Adipocyte (in vitro differentiated cells): ENCODE results near the gene S100A16.

ENCODE experiments used
- DNase-seq: peaks from one replicate; pipeline ENCODE4 v3.0.0-alpha.2; 2015; ENCODE audit warnings: low read depth
- H3K27me3 ChIP-seq: replicated peaks from 2 replicates; pipeline ENCODE4 v1.7.0; 2013; ENCODE audit warnings: mild to moderate bottlenecking, low read length, moderate library complexity; ENCODE audit not compliant: control insufficient read depth, insufficient read depth
- H3K36me3 ChIP-seq: 2 replicates; pipeline ENCODE4 v1.7.0; 2013; ENCODE audit warnings: low read length, mild to moderate bottlenecking, moderate library complexity; ENCODE audit not compliant: control insufficient read depth, insufficient read depth, severe bottlenecking
- H3K4me1 ChIP-seq: 2 replicates; pipeline ENCODE4 v1.7.0; 2013; ENCODE audit warnings: mild to moderate bottlenecking, low read length, moderate library complexity; ENCODE audit not compliant: control insufficient read depth, insufficient read depth
- H3K4me3 ChIP-seq: 2 replicates; pipeline ENCODE4 v1.7.0; 2013; ENCODE audit warnings: mild to moderate bottlenecking, low read length, moderate library complexity
- H3K9ac ChIP-seq: 2 replicates; pipeline ENCODE4 v1.7.0; 2013; ENCODE audit warnings: mild to moderate bottlenecking, low read length, moderate library complexity
- H3K9me3 ChIP-seq: 2 replicates; pipeline ENCODE4 v1.7.0; 2013; ENCODE audit warnings: mild to moderate bottlenecking, low read length, moderate library complexity; ENCODE audit not compliant: control insufficient read depth

Gene S100A16

GRCh38 chr1:153636312-153636711, 23.4 kb upstream of the S100A16 start:
- Histone ChIP-seq H3K9me3 (no peaks in the 10 kb centered on the region), H3K27me3 (no peaks in the 10 kb centered on the region), H3K9ac (no peak overlapping the region), H3K36me3 (peaks cover 53% of the 10 kb centered on the region), H3K4me3 (no peak overlapping the region), H3K4me1 (peaks cover 43% of the 10 kb centered on the region)
- no peak for DNase-seq

DNA sequence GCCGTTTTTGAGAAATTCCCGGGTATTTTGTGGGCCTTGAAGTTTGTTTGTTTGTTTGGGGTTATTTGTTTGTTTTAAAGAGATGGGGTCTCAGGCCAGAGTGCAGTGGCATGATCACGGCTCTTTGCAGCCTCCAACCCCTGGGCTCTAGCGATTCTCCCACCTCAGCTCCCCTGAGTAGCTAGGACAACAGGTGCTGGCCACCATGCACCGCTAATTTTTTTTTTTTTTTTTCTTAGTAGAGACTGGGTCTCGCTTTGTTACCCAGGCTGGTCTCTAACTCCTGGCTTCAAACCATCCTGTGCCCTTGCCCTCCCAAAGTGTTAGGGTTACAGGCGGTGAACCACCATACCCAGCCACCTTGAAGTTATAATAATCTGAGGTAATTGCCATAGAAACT, 22.9 kb upstream of the S100A16 start:
- no peak for DNase-seq
- peak overlapping the region; percentile 95 for H3K4me3 ChIP-seq

GRCh38 chr1:153633754-153634665, 21.1 kb upstream of the S100A16 start, which contains the start of gene CHTOP:
CHTOP (plus strand) TSS chr1:153634066; CDS start chr1:153636589, 2,523 bp downstream.
- Histone ChIP-seq H3K4me1 (peaks cover 62% of the 10 kb centered on the region), H3K4me3 (peak within 1 kb of the TSS; percentile 95), H3K27me3 (no peaks in the 10 kb centered on the region), H3K9me3 (no peaks in the 10 kb centered on the region), H3K36me3 (peaks cover 30% of the 10 kb centered on the region), H3K9ac (peak within 1 kb of the TSS; percentile 100)
- peak; percentile 100 for DNase-seq

More for the DNA sequence above, 22.9 kb upstream of the S100A16 start:
- peak overlapping the region; percentile 100 for H3K9ac ChIP-seq
- no peaks in the 10 kb centered on the region for H3K27me3 ChIP-seq
- H3K36me3 ChIP-seq = peaks cover 49% of the 10 kb centered on the region
- H3K9me3 ChIP-seq = no peaks in the 10 kb centered on the region
- peaks cover 48% of the 10 kb centered on the region for H3K4me1 ChIP-seq

- H3K4me3 ChIP-seq = peak overlapping the region; percentile 95
- peaks cover 23% of the 10 kb centered on the region for H3K36me3 ChIP-seq
- H3K4me1 ChIP-seq = peaks cover 64% of the 10 kb centered on the region
- H3K9me3 ChIP-seq = no peaks in the 10 kb centered on the region
- no peak for DNase-seq
- no peaks in the 10 kb centered on the region for H3K27me3 ChIP-seq
- H3K9ac ChIP-seq = peak overlapping the region; percentile 100
These were observed 20.3 kb upstream of the S100A16 start for GRCh38 chr1:153633161-153633753.

DNA sequence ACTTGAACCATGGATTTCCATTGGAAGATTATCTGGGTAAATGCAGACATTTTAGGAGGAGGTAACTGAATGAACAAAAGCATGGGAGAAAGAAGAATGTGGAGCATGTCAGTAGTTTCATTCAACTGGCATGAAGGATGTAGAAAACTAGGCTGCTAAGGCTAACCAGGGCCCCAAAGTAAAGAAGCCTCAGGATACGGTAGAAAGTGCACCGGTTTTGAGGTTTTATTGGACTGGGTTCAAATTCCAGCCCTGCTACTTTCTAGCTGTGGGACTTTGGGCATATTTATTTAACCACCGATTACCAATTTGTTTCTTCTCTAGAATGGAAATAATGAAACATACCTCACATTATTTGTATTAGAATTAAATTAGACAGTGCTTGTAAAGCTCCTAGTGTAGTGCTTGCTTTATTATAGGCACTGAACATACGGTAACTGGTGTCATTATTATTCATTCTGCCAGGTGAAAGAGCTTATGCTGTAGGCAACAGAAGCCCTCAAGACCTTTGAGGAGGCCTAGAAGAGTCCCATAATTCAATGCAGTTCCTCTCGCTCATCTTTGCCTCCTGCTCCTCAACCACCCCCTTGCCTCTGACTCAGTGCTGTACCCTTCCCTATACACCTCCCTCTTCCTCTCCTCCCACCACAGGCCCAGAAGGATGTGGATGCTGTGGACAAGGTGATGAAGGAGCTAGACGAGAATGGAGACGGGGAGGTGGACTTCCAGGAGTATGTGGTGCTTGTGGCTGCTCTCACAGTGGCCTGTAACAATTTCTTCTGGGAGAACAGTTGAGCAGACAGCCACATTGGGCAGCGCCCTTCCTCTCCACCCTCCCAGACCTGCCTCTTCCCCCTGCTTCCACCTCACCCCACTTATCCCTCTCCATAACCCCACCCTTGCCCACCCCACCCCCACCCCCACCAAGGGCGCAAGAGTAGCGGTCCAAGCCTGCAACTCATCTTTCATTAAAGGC, 18.4 kb upstream of the S100A16 start:
- peak; percentile 51 for DNase-seq
- H3K9ac ChIP-seq = no peak overlapping the region
- no peaks in the 10 kb centered on the region for H3K9me3 ChIP-seq
- no peaks in the 10 kb centered on the region for H3K27me3 ChIP-seq
- H3K4me3 ChIP-seq = no peak overlapping the region
- H3K36me3 ChIP-seq = peaks cover 6% of the 10 kb centered on the region
- H3K4me1 ChIP-seq = peaks cover 64% of the 10 kb centered on the region

GRCh38 chr1:153630384-153630783, 17.4 kb upstream of the S100A16 start:
- DNase-seq = no peak
- Histone ChIP-seq H3K4me1 (peaks cover 66% of the 10 kb centered on the region), H3K4me3 (no peak overlapping the region), H3K9ac (peak overlapping the region; percentile 32), H3K9me3 (no peaks in the 10 kb centered on the region), H3K36me3 (peaks cover 5% of the 10 kb centered on the region), H3K27me3 (no peaks in the 10 kb centered on the region)

DNA sequence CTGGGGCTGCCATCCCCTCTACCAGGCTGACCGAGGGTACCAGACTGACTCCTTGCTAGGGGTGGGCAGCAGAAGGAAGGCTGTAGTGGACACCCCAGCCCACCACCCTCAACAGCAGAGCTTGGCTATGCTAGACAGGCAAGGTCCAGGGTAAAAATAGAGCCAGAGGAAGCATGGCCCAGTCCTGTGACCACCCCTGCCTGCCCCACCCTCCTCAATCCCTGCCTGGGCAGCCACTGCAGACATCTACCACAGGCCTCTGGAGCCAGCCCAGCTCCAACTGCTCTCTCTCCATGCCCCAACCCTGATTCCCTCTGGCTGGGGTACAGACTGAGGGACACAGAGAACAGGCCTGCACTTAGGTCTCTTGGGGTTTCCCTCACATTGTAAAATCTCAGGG, 17.0 kb upstream of the S100A16 start:
- Histone ChIP-seq H3K4me3 (no peak overlapping the region), H3K4me1 (peaks cover 69% of the 10 kb centered on the region), H3K9me3 (no peaks in the 10 kb centered on the region), H3K36me3 (peaks cover 10% of the 10 kb centered on the region), H3K9ac (peak overlapping the region; percentile 32), H3K27me3 (no peaks in the 10 kb centered on the region)
- DNase-seq = peak; percentile 42

GRCh38 chr1:153629343-153629665, 16.4 kb upstream of the S100A16 start:
- Histone ChIP-seq H3K9me3 (no peaks in the 10 kb centered on the region), H3K4me3 (no peak overlapping the region), H3K4me1 (peaks cover 73% of the 10 kb centered on the region), H3K27me3 (no peaks in the 10 kb centered on the region), H3K36me3 (peaks cover 10% of the 10 kb centered on the region), H3K9ac (no peak overlapping the region)
- DNase-seq = no peak

- Histone ChIP-seq H3K36me3 (peaks cover 13% of the 10 kb centered on the region), H3K27me3 (no peaks in the 10 kb centered on the region), H3K4me1 (peaks cover 78% of the 10 kb centered on the region)
These were observed 15.9 kb upstream of the S100A16 start for GRCh38 chr1:153628638-153629342.

DNA sequence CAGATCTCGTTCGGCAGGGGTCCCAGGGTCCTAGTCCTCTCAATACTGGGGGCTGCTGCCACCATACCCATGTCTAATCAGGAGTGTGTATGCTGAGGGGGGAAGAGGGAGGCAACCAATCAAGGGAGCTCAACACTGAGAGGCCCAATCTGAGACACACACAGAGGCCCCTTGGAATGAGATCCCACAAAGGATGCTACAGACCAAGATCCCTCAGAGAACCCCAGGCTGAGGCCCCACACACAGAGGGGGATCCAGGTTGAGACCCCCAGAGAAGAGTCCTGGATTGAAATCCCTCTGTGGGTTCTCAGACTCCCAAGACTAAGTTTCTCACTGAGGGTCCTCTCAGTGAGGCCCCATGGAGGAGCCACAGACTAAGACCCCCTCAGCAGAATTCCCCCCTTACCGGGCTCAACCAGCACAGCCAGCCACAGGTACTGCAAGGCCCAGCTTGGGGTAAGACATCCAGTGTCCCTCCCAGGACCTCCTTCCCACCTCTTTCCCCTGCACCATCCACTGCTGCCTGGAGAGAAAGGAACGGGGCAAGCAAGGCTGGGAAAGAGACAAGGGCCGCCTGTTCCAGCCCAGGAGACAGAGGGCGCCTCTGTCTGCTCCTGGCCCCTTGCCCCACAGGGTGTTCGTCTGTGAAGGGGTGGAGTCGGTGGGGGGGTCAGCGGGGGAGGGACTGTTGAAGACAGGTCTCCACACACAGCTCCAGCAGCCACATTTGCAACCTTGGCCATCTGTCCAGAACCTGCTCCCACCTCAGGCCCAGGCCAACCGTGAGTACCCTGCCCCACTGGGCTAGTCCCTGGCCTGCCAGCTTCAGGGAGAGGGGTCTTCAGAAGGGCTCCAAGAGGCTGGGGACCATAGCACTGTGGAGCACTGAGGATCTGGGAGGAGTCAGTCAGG, 15.0 kb upstream of the S100A16 start, which contains the start of gene S100A1:
Gene S100A1, plus strand, starts transcription at position 720 of the 912 bp plus-strand sequence. CDS start 2,088 bp downstream, outside the sequence.
- DNase-seq = no peak
- Histone ChIP-seq H3K27me3 (no peaks in the 10 kb centered on the region), H3K36me3 (peaks cover 16% of the 10 kb centered on the region), H3K9me3 (no peaks in the 10 kb centered on the region), H3K4me1 (peaks cover 76% of the 10 kb centered on the region), H3K4me3 (peak within 1 kb of the TSS; percentile 86), H3K9ac (peak within 1 kb of the TSS; percentile 95)

More at GRCh38 chr1:153628638-153629342, 15.9 kb upstream of the S100A16 start:
- no peak for DNase-seq
- H3K9ac ChIP-seq = no peak overlapping the region
- H3K4me3 ChIP-seq = no peak overlapping the region
- H3K9me3 ChIP-seq = no peaks in the 10 kb centered on the region
